NCI-H524 (cell line): ENCODE results near the gene CEP250.
A peak's percentile ranks its signal among the peaks of the same experiment; 100 is the strongest.
"Not testable (repeated sequence)": the region's sequence is repeated elsewhere in the genome, so short reads cannot be mapped to it uniquely, and the experiment has no call there.

Experiments
- DNase-seq, 2 experiments: peaks; one replicate each; lab custom pipeline; 2025; lab: John Stamatoyannopoulos, UW

The CEP250 gene

DNA sequence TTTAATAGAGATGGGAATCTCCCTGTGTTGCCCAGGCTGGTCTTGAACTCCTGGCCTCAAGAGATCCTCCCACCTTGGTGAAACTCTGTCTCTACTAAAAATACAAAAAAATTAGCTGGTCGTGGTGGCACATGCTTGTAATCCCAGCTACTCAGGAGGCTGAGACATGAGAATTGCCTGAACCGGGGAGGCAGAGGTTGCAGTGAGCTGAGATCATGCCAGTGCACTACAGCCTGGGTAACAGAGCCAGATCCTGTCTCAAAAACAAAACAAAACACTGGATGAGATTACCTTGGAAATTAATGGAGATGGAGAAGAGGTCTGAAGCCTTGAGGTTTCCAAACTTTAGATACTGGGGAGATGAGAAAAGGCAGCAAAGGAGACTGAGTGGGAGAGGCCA, 2.1 kb downstream of the CEP250 start:
- DNase-seq: not testable (repeated sequence)

DNA sequence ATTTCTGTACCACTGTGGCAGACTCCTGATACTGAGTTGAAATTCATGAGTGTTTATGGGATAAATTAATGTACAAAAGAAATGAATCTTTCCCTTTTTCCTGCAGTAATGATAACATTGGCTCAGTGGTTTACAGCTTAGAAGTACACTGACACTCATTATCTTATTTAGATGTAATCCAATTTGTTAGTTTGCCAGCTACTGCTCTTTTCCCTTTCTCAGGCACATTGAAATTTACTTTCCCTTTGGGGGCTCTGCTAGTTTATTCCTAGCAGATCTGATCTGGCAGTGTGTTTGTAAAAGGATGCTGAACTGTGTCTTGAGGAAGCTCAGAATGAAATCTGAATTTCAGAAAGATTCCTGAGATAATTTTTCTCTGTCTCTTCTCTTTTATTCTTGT, 3.0 kb downstream of the CEP250 start:
- DNase-seq: no peak

DNA sequence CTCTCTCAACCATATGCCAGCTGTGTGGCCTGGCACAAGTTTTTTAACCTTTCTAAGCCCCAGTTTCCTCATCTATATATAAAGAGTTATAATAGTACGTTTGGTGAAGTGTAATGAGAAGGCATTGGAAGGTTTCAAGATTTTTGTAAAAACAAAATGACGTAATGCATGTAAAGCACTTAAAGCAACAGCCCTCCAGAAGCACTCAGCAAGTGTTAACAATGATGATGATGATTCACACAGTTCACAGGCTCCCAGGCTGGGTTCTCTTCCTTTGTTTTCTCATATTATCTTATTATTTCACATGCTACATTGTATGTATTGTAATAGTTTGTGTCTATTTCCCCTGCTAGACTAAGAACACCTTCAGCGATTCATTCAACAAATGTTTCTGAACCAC, 6.2 kb downstream of the CEP250 start:
- no peak for DNase-seq

DNA sequence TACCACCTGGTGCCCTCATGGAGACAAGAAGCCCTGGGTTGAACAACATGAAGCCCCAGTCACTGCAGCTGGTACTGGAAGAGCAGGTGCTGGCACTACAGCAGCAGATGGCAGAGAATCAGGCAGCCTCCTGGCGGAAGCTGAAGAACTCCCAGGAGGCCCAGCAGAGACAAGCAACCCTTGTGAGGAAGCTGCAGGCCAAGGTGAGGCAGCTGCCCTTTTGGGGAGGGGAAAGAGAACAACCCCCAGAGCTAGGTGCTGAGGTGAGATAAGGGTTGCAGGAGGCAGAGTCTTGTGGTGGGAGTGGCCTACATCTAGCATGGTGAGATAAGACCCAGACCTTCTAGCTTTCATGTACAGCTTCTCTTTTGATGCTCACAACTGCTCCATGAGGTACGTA, 7.0 kb downstream of the CEP250 start:
- peak; percentile 93 to 97 for DNase-seq

DNA sequence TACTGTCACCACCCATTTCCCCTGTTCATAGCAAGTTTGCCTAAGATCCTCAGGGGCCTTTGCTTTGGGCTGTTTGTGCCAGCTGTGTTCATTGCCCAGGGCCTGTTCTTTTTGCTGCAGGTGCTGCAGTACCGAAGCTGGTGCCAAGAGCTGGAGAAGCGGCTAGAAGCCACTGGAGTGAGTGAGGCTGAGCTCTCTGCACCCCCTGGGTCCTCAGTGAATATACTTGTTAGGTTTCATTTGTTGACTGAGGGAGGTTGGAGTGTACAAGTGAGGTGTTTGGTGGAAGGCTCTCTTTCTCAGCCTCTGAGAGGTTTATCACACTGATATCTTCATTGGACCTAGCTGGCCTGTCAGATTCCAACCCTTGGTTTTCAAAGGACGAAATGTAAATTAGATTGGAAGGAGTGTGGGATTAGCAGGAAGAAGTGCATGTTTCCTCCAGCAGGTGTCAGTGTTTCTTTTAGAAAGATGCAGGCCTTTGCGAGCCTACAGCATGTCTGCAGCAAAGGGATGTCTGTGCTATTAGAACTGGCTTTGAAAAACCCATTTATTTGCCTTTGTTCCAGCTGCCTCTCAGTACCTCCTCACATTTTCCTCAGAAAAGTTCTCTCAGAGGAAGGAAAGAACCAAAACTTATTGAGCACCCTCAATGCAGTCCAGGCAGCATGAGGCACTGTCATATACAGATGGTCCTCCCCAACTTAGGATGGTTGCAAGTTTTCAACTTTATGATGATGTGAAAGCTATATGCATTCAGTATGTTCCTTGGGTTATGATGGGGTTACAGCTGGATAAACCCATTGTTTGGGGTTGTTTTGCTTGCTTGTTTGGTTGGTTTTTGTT, 8.3 kb downstream of the CEP250 start:
- DNase-seq: peak; percentile 42 to 79

DNA sequence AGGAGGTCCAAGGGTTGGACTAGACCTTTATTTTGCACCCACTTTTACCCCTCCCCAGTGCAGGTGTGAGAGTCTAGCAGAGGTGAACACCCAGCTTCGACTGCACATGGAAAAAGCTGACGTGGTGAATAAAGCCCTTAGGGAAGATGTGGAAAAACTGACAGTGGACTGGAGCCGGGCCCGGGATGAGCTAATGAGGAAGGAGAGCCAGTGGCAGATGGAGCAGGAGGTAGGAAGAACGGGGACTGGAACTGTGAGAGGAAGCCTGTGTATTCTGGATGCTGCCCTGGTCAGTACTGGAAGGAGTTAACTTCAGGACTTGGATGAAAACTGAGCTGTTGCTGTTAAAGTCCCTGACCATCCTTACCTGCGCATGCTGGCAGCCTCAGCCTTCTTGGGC, 10.6 kb downstream of the CEP250 start:
- no peak for DNase-seq

DNA sequence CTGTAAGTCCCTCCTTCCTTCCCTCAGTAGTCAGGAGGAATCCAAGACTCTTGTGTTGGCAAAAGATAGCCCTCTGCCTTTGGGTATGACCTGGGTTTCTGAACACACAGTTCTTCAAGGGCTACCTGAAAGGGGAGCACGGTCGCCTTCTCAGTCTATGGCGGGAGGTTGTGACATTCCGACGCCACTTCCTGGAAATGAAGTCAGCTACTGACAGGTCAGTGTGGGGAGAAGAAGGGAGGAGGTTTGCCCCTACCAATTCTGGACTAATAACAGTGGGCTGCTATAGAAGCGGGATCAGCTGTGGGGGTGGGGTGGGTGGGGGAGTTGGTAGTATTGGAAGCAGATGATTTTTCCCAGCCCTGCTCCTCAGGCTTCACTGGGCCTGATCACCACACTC, 11.5 kb downstream of the CEP250 start:
- DNase-seq: no peak

DNA sequence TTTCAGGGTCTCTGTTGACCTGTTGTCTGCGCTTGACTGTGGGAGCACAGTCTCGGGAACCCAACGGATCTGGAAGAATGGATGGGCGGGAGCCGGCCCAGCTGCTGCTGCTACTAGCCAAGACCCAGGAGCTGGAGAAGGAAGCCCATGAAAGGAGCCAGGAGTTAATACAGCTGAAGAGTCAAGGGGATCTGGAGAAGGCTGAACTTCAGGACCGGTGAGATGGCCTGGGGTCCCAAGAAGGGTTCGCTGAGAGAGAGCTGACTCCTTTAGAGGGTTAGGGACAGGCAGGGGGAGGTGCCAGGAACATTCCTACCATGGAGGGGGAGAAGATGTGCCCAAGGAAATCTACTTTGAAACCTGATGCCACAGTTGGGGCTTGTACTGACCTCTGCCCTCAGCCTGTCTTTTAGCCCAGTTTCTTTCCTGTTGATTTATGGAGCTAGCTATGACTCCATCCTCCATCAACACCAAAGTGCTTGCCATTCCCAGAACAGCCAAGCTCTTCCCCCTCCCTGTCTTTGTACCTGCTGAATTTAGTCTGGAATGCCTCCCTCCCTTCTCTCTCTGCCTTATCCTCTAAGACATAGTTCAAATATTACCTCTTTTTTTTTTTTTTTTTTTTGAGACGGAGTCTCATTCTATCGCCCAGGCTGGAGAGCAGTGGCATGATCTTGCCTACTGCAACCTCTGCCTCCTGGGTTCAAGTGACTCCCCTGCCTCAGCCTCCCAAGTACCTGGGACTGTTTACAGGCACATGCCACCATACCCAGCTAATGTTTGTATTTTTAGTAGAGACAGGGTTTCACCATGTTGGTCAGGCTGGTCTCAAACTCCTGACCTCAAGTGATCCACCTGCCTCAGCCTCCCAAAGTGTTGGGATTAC, 12.2 kb downstream of the CEP250 start:
- no peak for DNase-seq

DNA sequence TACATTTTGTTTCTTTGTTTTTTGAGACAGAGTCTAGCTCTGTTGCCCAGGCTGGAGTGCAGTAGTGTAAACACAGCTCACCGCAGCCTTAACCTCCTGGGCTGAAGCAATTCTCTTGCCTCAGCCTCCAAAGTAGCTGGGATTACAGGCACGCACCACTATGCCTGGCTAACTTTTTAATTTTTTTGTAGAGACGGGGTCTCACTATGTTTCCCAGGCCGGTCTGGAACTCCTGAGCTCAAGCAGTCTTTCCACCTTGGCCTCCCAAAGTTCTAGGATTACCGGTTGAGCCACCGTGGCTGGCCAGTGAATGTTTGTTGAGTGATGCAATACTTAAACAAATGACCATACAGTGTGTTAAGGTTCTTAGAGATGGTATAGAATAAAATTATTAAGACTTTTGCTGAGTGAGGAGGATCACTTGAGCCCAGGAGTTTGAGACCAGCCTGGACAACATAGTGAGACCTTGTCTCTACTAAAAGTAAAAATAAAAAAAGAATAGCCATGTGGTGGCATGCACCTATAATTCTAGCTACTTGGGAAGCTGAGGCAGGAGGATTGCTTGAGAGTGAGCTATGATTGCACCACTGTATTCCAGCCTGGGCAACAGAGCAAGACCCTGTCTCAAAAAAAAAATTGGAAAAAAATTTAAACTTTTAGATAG, 13.4 kb downstream of the CEP250 start:
- DNase-seq: no peak

DNA sequence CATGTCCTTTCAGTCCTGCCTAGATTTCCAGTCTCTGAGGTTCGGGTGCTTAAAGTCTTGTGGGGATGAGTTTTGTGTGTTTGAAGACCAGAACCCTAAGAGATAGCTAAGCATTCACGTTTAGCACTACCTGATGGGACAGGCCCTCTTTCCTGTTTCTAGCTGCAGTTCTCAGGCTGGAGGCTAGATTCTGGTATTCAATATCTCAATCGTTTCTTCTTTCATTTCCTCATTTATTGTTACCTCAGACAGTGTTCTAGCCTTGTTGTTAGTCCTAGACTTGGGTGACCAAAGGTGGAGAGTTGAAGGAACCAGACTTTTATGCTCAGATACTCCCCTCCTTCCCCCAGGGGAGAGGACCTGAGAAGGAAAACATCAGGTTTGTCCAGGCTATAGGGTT, 16.8 kb downstream of the CEP250 start:
- DNase-seq: no peak

DNA sequence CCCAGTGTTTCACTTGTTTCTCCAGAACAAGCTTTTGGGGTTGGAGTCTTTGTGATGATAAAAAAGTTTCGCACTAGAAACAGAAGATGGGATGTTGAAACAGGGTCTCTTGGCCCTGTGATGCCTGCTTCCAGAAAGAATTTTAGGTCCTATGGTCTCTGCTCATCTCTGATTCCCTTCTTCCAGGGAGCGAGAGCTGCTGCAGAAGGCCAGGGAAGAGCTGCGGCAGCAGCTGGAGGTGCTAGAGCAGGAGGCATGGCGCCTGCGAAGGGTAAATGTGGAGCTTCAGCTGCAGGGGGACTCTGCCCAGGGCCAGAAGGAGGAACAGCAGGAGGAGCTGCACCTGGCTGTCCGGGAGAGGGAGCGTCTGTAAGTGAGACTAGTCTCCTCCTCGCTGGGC, 18.3 kb downstream of the CEP250 start:
- no peak for DNase-seq

DNA sequence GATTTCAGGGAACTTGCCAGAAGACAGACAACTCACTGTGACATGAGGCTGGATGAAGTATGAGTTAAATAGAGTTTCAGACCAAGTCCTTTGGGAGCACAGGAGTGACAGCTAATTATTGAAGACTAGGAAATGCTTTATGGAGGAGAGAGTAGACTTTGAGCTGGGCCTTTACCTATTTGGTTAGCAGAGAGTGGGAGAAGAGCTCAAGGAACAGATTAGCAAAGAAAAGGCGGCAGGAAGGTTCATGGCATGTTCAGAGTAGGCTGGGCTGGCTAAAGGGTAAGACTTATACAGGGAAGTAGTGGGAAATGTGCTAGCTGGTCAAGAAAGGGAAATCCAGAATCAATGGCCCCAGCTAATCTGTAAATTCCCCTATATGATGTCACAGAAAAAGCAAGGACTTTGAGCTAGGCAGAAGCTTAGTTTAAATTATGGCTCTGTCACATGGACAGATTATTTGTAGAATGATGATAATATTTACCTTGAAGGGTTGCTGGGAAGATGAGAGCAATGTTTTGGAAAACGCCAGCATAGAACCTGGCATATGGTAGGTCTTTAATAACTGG, 19.0 kb downstream of the CEP250 start:
- no peak for DNase-seq

DNA sequence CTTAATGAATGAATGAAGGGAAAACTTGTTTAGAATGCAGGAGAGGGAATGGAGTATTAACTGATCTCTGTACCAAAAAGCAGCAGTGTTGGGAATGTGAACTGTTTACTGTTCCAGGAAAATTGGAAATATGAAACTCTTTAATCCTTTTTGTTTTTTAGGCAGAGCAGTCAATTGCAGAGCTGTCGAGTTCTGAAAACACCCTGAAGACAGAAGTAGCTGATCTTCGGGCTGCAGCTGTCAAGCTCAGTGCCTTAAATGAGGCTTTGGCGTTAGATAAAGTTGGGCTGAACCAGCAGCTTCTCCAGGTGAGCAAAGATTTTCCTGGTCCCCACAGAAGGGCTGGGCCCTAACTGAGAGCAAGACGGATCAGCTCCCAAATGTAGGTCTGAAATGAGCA, 20.9 kb downstream of the CEP250 start:
- no peak for DNase-seq

DNA sequence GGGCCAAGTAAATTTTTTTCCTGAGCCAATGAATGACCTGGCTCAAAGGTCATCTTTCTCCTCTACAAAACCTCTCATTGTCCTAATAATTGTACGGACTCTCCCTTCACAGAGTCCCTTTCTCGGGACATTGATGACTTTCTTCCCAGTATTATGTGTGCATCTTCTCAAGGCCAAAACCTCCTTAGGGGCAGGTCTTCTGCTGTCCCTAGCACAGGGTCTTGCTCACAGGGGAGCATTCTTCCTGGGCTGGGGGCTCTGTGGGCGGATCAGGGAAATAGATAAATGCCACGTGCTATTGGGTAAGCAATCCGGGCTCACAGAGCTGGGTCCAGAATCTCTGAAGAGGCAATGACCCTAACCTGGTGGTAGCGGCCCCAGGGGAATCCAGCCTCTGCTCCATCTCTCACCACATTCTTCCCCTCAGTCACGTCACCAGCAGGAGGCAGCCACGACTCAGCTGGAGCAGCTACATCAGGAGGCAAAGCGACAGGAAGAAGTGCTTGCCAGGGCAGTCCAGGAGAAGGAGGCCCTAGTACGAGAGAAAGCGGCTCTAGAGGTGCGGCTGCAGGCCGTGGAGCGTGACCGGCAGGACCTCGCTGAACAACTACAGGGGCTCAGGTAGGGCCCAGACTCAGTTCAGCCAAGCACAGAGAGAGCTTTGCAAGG, 23.5 kb downstream of the CEP250 start:
- DNase-seq: no peak

DNA sequence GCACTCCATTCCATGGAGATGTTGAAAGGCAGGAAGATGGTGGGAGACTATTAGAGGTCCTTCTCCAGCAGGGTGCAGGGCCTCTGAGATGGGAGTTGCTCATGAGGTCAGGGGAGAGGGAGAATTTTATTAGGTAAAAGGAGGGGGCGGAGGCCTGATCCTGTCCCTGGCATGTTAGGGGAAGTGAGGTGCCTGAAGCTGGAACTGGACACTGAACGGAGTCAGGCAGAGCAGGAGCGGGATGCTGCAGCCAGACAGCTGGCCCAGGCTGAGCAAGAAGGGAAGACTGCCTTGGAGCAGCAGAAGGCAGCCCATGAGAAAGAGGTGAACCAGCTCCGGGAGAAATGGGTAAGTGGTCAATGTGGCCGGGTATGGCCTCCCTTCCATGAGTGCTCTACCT, 24.4 kb downstream of the CEP250 start:
- DNase-seq: no peak

DNA sequence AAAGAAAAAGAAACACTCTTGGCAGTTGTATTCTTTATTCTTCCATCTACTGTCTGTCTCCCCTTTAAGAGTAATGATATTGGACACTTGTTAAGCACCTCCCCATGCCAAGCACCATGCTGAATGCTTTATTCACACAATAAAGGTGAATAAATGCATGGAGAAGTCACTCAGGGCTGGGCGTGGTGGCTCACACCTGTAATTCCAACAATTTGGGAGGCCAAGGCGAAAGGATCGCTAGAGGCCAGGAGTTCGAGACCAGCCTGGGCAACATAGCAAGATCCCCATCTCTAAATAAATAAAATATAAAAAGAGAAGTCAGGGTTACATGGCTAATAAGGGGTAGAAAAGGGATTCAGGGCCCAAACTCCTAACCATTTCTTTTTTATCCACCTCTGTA, 32.1 kb downstream of the CEP250 start:
- DNase-seq: no peak

DNA sequence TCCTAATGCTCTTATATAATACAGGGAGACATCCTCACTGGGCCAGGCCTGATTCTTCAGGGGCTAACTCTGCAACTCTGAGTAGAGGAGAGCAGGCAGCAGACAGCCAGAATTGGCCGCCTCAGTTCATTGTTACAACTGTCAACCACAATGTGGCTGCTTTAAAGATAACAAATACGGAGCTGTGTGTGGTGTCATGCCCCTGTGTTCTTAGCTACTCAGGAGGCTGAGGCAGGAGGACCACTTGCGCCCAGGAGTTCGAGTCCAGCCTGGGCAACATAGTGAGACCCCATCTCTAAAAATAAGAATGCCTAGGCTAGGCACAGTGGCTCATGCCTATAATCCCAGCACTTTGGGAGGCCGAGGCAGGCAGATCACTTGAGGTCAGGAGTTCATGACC, 34.3 kb downstream of the CEP250 start:
- DNase-seq: no peak

DNA sequence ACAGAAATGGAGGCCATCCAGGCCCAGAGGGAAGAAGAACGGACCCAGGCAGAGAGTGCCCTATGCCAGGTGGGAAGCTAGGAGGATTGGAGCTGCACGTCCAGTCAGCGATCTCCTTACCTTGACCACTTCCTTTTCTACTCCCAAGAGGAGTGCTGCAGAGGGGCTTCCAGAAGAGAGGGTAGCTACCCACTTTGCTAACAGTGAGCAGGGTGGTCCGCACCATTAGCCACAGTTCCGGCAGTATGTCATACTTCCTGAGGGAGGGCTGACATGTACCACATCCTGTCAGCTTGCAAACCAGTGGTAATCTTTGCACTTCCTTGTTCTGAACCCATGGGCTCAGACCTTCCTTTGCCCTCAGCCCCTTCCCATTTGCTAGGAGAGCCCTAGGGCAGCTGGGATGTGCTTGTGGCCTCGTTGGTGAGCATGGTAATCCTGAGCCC, 35.4 kb downstream of the CEP250 start:
- DNase-seq: no peak

DNA sequence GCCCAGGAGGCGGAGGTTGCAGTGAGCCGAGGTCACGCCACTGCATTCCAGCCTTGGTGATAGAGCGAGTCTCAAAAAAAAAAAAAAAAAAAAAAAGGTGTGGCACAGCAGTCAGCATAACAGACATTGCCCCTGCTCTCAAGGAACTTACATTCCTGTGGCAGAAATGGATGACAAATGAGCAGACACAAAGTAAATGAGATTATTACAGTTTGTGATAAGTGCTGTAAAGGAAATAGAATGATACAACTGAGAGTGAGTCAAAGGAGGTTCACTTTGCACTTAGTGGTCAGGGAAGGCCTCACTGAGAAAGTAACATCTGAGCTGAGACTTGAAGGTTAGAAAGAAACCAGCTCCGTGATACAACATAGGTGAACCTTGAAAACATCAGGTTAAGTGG, 36.4 kb downstream of the CEP250 start:
- no peak for DNase-seq

DNA sequence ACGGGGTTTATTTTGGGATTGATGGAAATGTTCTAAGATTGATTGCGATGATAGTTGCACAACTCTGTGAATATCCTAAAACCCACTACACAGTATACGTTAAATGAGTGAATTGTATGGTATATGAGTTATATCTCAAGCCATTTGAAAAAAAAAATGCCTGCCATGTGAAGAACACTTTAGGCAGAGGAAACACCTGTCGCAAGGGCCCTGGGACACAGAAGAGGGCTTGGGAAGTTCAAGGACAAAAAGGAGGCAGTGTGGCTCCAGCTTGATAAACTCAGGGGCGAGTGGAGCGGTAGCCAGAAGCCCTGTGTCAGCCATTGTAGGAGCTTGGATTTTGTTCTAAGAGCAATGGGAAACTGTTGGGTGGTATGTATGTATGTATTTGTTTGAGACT, 37.0 kb downstream of the CEP250 start:
- no peak for DNase-seq

DNA sequence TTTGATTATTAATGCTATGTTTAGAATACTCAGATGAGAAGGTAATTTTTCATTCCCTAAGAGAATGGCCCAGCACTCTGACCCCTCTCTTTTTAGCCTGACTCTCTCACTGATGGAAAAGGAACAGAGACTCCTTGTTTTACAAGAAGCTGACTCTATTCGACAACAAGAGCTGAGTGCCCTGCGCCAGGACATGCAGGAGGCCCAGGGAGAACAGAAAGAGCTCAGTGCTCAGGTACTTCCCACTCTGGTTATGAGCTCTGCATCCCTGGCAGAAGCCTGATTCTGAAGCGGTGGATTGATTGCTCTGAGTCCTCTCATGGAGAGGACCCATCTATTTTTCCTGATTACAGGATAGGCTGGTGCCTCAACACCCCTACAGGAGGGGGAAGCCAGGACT, 41.1 kb downstream of the CEP250 start:
- DNase-seq: no peak

DNA sequence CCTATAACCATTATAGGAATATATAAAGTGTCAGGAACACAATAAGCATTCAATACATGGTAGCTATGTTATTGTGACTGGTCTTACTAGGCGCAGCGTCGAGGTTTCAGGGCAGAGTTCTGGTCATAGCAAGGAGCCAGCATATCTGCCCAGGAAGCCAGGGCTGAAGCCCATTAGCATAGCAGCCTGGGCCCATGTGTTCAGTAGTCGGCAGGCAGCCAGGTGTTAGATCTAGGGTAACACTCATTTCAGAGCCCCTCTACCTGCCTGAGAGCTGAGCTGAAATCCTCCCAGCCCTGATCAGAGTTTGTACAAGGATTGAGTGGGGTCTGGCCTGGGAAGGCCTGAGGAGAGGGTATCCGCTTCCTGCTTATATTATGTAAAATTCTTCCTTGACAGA, 41.9 kb downstream of the CEP250 start:
- DNase-seq: no peak
